Gastrocnemius medialis (tissue), 4 donors: Measurements from ENCODE around the gene MEMO1.
"Not testable (repeated sequence)": the region's sequence is repeated elsewhere in the genome, so short reads cannot be mapped to it uniquely, and the experiment has no call there.

Source experiments
- POLR2A ChIP-seq, 2 donors: fragments of 450-650 bp; IDR thresholded peaks; one replicate each; pipeline ENCODE4 v1.6.1; 2017; ENCODE audit warnings: antibody characterized with exemption in 2 of 2, mild to moderate bottlenecking in 2 of 2, moderate library complexity in 2 of 2
- TF ChIP-seq, protein P1 (sequence below), 5 experiments: fragments of 450-650 bp in 3 of 5; fragments of 200-600 bp in 2 of 5; sonication (generic) in 2 of 5; IDR thresholded peaks in 4 of 5; conservative IDR thresholded peaks in 1 of 5; 1 replicate in 4 of 5; 2 replicates in 1 of 5; pipeline ENCODE4 v1.5.1; 2016 to 2019; ENCODE audit warnings: antibody characterized with exemption in 5 of 5, mild to moderate bottlenecking in 3 of 5, moderate library complexity in 3 of 5

DNA sequence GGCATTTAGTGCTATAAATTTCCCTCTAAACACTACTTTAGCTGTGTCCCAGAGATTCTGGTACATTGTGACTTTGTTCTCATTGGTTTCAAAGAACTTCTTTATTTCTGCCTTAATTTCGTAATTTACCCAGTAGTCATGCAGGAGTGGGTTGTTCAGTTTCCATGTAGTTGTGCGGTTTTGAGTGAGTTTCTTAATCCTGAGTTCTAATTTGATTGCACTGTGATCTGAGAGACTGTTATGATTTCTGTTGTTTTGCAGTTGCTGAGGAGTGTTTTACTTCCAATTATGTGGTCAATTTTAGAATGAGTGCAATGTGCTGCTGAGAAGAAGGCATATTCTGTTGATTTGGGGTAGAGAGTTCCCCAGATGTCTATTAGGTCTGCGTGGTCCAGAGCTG is 112.5 kb downstream of the MEMO1 start:
- TF ChIP-seq, protein P1, sequence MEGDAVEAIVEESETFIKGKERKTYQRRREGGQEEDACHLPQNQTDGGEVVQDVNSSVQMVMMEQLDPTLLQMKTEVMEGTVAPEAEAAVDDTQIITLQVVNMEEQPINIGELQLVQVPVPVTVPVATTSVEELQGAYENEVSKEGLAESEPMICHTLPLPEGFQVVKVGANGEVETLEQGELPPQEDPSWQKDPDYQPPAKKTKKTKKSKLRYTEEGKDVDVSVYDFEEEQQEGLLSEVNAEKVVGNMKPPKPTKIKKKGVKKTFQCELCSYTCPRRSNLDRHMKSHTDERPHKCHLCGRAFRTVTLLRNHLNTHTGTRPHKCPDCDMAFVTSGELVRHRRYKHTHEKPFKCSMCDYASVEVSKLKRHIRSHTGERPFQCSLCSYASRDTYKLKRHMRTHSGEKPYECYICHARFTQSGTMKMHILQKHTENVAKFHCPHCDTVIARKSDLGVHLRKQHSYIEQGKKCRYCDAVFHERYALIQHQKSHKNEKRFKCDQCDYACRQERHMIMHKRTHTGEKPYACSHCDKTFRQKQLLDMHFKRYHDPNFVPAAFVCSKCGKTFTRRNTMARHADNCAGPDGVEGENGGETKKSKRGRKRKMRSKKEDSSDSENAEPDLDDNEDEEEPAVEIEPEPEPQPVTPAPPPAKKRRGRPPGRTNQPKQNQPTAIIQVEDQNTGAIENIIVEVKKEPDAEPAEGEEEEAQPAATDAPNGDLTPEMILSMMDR (IDR thresholded peaks at IDR 0.05 in 4 of 5, conservative IDR thresholded peaks at IDR 0.05 in 1 of 5): not testable (repeated sequence)
- TF ChIP-seq POLR2A (IDR thresholded peaks at IDR 0.05): not testable (repeated sequence)
